GM12878 (cell line): ENCODE results near the gene FFAR3. TPM values are rescaled to one million over a fixed set of nuclear protein-coding genes. Genes with fewer than 3 reads are reported as not detected.

ENCODE experiments used
- ATF7 ChIP-seq: fragments of 450-650 bp; IDR thresholded peaks from 2 replicates; pipeline ENCODE4 v1.6.1; 2016; ENCODE audit warnings: low read depth, mild to moderate bottlenecking
- GABPA ChIP-seq: IDR thresholded peaks from 2 replicates; pipeline ENCODE4 v1.6.1; 2014; ENCODE audit warnings: antibody characterized with exemption, low read depth, mild to moderate bottlenecking, inconsistent platforms
- IKZF2 ChIP-seq, 2 experiments: fragments of 450-650 bp; IDR thresholded peaks; 2 replicates each; pipeline ENCODE4 v1.6.1; 2017; ENCODE audit warnings: mild to moderate bottlenecking in 2 of 2, moderate library complexity in 2 of 2
- MAX ChIP-seq: IDR thresholded peaks from 2 replicates; pipeline ENCODE4 v1.6.1; 2012; ENCODE audit warnings: low read depth, low read length, improper control_type of control experiment
- PKNOX1 ChIP-seq: fragments of 450-650 bp; IDR thresholded peaks from 2 replicates; pipeline ENCODE4 v1.6.1; 2016; ENCODE audit warnings: mild to moderate bottlenecking
- RUNX3 ChIP-seq: IDR thresholded peaks from 2 replicates; pipeline ENCODE4 v1.6.1; 2012; ENCODE audit warnings: low read length, inconsistent platforms
- ZBTB33 ChIP-seq: fragments of 450-650 bp; IDR thresholded peaks from 2 replicates; pipeline ENCODE4 v1.6.1; 2017; ENCODE audit warnings: mild to moderate bottlenecking
- polyA plus RNA-seq, 11 experiments: library from polyadenylated mRNA; depleted of rRNA in 4 of 11; unstranded in 6 of 11; stranded (reverse) in 5 of 11; fragments of >200 nt; fragmentation: Nextera tagmentation in 4 of 11; fragmentation: Illumina TruSeq in 1 of 11; extraction: Ambion mirVana in 4 of 11; extraction: Trizol in 1 of 11; gene quantifications; 1 replicate in 1 of 11; 2 replicates in 10 of 11; pipeline versions ENCODE4 v1.2.1 to v1.2.3, GENCODE V29; 2011 to 2016; ENCODE audit warnings: inconsistent platforms in 2 of 11, missing spikeins in 2 of 11, low read depth in 1 of 11
- total RNA-seq, 4 experiments: library from RNA; depleted of rRNA in 3 of 4; stranded (reverse); fragments of >200 nt in 3 of 4; fragmentation: Illumina TruSeq in 1 of 4; extraction: Trizol in 1 of 4; gene quantifications; 2 replicates each; pipeline versions ENCODE4 v1.2.1 to v1.2.3, GENCODE V29; 2013 to 2021

Gene FFAR3
- total and polyA plus RNA-seq, 10 of the 15 experiments (the other 5 are each of a cell fraction or from before 2014, with no cell fraction given), result 0.15 to 0.18 TPM; not detected in 8

- TF ChIP-seq ZBTB33 (peak; percentile 95), PKNOX1 (peak; percentile 45; the same call in 1 of the 2 replicates), IKZF2 (IDR thresholded peaks at IDR 0.05) (peak; percentile 13 to 57; a peak in 2 of 4 replicates), ATF7 (peak; percentile 38; the same call in 1 of the 2 replicates), MAX (no peak), RUNX3 (peak; percentile 56), GABPA (no peak)
These were observed 45.0 kb downstream of the FFAR3 start (continued) for GRCh38 chr19:35403116-35403760.
